GM13977 (cell line): ENCODE measurements around the gene TRIM33.
"Not testable (repeated sequence)": the region's sequence is repeated elsewhere in the genome, so short reads cannot be mapped to it uniquely, and the experiment has no call there.

Experiments
- DNase-seq: peaks from one replicate; pipeline ENCODE4 v3.0.0; 2012; ENCODE audit warnings: low spot score
- in situ Hi-C: fragments of 300-500 bp; cut with MboI; formaldehyde crosslinking; loops from one replicate; pipeline ENCODE4 v1.12.0; 2022; ENCODE audit warnings: low sequenced_read_pairs, low pct_unique_long_range_greater_than_20kb, mixed read lengths, inconsistent platforms; ENCODE audit not compliant: unreplicated experiment
- TF ChIP-seq, protein P1 (sequence below): IDR thresholded peaks from 2 replicates; pipeline ENCODE4 v1.5.1; 2012; ENCODE audit warnings: mild to moderate bottlenecking, control low read depth; ENCODE audit not compliant: insufficient read depth; ENCODE audit errors: extremely low read depth, missing control alignments

The TRIM33 gene

DNA sequence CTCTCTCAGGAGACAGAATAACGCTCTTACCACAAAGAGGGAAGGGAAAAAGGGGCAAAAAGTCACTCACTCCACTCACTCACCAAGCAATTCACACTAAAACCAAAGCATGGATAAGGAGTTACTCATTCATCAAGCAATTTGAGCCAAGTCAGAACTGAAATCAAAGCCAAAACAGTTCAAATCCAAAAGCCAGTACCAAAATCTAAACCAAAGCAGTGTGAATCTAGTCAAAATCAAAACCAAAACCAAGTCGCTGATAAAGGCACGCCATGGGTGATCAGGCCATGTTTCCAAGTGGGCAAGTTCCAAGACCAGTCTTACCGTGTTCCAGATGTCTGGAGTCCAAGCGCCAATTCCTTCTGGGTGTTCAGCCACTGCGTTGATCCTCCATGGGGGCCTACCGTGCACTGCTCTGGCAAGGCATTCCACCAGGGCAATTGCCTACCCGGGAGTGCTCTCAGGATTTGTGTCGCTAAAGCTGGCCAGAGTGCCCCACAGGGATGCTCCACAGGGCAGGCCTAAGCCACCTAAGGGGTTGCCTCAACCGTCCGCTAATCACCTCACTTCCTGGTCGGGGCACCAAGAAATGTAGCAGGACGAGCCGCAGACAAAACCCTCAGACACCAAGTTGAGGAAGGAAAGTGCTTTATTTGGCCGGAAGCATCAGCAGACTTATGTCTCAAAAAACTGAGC lies 142.3 kb downstream of the TRIM33 start:
- TF ChIP-seq, protein P1, sequence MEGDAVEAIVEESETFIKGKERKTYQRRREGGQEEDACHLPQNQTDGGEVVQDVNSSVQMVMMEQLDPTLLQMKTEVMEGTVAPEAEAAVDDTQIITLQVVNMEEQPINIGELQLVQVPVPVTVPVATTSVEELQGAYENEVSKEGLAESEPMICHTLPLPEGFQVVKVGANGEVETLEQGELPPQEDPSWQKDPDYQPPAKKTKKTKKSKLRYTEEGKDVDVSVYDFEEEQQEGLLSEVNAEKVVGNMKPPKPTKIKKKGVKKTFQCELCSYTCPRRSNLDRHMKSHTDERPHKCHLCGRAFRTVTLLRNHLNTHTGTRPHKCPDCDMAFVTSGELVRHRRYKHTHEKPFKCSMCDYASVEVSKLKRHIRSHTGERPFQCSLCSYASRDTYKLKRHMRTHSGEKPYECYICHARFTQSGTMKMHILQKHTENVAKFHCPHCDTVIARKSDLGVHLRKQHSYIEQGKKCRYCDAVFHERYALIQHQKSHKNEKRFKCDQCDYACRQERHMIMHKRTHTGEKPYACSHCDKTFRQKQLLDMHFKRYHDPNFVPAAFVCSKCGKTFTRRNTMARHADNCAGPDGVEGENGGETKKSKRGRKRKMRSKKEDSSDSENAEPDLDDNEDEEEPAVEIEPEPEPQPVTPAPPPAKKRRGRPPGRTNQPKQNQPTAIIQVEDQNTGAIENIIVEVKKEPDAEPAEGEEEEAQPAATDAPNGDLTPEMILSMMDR, result no peak
- in situ Hi-C loops, result no loop called here
- no peak for DNase-seq

DNA sequence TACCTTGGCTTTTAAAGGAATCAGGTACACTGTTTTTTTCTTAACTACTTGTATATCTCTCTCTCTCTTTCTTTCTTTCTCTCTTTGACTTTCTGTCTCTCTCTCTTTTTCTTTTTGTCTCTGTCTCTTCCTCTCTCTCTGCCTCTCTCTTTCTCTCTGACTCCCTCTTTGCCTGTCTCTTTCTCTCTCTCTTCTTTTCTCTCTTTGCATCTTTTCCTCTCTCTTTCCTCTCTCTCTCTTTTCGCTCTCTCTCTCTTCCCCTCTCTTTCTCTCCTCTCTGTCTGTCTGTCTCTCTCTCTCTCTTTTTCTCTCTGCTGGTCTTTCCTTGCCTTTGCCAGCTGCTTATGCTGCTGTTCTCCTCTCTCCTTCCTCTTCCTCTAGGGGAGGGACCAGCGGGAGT lies 143.2 kb downstream of the TRIM33 start:
- TF ChIP-seq, protein P1, result no peak
- DNase-seq, result no peak
- in situ Hi-C loops, result no loop called here

DNA sequence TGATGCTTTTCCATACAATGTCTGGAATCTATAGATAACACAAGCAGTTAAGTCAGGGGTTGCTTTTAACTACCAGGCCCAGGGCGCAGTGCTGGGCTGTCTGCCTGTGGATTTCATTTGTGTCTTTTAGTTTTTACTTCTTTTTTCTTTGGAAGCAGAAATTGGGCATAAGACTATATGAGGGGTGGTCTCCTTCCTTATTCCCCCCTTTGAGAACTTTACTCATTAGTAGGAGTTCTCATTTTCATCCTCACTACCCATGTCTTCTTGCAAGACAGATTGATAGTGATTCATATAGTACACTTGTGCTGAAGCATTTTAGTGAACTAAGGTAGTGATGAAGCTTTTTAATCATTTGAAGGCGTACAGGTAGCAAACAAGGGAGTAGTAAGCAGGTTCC lies 147.8 kb downstream of the TRIM33 start:
- DNase-seq, in situ Hi-C loops: not testable (repeated sequence)

DNA sequence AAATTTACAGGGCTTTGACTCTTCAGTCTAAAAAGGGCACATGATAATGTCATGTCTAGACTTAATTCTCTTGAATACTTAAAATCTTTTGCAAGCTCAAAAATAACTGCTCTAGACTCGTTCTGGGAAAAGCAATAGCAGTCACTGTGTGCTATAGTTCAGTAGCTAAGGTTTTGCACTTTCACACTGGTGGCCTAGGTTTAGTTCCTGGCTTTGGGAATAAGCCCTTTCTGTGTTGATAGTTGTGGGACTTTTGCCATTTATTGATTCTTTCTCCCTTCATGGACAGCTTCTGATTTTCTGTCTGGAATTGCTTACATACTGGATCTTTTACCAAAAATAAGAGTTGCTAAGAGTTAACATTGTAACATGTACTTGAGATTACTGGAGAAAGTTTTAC lies 151.2 kb downstream of the TRIM33 start:
- no peak for DNase-seq
- TF ChIP-seq, protein P1, result no peak
- in situ Hi-C loops, result no loop called here

DNA sequence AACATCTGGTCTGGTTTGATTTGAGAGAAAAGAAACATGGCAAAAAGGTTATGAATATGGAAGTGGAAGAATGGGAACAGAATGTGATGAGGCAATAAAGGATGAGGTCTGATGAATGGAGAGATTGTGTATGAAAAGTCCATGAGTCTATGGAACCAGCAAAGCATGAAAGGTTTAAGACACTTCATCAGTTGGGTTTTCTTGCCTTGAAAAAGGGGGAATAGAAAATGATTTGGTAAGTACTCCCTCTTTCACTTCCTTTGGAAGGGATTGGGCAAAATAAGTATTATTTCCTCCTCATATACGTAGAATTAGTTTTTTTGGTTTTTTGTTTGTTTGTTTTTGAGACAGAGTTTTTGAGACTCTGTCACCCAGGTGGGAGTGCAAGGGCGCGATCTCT lies 155.8 kb downstream of the TRIM33 start:
- TF ChIP-seq, protein P1, result no peak
- no peak for DNase-seq
- in situ Hi-C loops, result no loop called here

DNA sequence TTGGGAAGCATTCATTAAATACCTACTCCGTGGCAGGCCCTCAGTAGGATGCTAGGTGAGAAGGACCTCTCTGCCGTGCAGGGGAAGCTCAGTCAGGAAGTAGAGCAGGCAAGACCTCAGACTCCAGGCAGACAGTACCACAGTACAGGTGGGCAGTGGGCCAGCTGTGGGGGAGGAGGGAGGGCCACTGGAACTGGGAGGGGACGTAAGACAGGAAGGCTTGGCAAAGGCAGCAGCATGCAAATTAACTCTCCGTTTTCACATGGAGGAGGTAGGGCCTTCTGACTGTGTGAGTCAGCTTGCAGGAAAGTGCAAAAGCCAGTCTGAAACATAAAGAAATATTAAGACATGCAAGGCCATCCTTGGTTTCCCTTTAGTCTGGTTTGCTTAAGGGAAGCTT lies 157.7 kb downstream of the TRIM33 start:
- TF ChIP-seq, protein P1, result no peak
- no peak for DNase-seq
- in situ Hi-C loops, result no loop called here

DNA sequence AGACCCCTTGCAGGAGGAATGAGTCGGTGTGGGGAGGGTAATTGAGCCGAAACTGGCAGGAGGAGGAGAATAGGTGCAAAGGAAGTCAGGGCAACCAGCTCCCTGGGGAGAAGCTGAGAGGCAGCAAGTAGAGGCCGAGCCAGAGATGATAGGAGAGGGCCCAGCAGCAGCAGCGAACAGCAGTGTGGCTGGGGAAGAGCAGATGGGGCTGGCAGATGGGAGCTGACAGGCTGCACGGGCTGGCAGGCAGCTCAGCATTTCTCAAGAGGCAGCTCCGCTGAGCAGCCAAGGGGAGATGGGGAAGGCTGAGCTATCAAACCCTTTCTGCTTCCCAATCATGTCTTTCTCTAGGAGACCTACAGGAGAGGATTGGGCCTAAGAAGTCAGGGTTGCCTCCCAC lies 158.2 kb downstream of the TRIM33 start:
- no peak for DNase-seq
- in situ Hi-C loops, result no loop called here
- TF ChIP-seq, protein P1, result no peak
